Hematopoietic multipotent progenitor cell treated with erythropoietin and hydrocortisone succinate and interleukin-3 and kit ligand, for 4 days (in vitro differentiated cells): Measurements from ENCODE around the gene DCC.
A peak's percentile ranks its signal among the peaks of the same experiment; 100 is the strongest.

Experiments used
- DNase-seq: peaks from one replicate; pipeline ENCODE4 v3.0.0-alpha.2; 2015

Gene DCC

DNA sequence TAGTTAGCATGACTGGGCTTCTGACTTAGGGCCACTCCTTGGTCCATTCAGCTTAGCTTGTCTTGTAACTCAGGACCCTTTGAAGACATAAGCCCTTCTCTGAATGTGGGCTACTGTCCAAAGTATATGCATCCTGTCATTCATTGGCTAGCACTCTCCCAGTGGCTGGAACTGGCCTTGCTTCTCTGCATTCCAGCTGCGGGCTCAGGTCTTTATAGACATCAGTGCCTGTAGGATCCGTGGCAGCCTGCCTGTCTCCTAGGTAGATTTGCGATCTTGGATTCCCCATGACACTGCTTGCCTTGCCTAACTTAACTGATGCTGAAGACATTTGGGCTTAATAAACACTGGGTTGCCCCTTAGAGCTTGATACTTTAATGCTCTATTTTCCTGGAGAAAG, 170.1 kb downstream of the DCC start:
- DNase-seq = no peak

DNA sequence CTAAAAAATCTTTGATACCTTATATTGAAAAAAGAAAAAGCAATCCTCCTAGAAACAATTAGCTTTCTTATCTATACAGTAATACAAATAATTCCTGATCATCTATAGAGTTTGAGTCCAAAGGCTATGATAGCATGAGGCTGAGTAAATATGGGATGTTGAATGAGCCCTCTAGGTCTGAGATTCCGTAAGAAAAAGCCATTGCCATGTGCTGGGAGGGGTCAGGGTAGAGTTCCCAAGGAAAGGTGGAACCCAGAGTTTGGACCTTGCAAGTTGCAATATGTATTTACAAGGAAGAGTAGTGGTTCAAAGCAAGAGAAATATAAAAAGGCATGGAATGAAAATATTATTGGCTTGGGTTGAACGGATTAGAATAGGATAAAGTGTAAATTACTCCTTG, 178.1 kb downstream of the DCC start:
- DNase-seq = no peak

DNA sequence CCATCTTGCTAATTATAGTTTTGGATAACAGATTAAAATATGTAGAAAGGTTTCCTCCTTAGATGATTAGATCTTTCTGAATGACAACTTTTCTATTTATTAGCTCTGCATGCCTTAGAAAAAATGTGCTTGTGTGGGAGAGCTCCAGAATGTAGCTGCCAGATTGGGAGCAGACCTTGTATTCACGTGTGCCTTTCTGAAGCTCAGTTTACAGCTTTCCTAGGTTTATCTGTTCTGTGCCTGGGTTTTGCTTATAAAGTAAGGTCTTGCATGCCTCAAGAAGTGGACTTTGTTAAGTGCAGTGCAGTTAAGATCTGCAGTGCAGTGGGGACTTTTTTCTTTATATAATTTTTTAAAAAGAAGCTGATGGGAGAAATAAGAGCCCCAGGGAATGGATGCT, 179.0 kb downstream of the DCC start:
- DNase-seq = no peak

DNA sequence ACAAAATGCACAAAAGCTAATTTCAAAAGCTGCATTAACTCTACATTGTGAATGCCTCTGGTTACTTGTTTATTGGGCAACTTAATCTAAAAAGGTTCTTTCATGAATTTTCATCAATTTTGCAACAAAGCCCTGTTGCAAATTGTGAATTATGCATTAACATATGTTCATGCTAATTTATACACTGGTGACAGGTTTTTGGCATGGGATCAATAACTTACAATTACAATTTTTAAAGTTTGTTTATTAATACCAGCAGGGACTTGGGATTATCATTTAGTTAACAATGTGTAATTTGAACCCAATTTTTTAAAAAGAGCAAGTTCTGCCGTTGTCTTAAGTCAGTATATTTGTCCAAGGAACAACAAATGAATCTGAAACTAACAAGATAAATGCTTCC, 183.6 kb downstream of the DCC start:
- no peak for DNase-seq

DNA sequence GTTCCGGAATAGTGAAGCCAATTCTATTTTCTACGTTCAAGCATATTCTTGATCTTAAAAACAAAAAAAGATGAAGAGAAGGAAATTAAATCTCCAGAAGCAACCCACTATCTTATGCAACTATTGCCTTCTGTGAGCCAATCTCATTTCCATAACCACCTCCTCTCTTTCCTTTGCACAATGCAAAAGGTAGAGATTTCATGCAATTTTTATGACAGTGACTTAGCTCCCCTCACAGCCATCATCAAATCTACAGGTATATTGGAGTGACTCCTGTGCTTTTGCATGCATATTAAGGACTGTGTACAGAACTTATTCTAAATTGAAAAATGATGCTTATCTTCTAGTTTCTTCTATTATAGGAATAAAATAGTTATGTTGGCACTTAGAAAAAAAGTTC, 191.8 kb downstream of the DCC start:
- no peak for DNase-seq

DNA sequence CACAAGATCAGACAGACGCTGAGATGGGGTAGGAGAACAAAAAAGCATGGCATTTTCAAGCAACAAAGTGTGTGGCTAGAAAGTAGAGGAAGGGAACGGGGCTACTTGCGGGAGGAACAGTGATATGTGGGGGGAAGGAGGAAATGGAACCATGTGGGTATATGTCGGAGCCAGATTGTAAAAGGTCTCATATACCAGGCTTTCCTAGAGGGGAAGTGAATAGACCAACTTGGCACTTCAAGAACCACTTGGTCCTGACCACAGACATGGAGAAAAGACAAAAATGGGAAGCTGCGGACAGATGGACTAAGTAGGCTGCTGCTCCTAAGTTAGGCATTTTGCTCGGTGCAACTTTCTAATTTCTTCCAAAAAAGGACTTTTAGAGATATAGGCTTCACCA, 196.0 kb downstream of the DCC start:
- DNase-seq = peak; percentile 2

DNA sequence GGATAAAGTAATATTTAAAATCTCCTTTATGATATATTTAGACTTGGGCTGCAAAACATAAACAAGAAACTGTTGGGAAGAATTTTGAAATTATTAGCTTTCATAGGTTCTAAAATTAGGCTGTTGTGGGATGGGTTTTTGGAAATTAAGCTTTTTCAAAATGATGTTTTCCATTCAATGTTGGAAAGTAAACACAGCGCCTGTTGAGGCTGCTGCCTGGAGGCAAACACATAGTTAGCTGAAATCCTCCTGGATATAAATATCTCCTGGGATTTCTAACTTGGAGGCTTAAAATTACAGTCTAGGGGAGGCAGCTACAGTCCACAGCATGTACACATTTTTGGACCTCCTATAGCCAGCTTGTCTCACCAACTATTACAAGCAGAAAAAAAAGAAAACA, 197.3 kb downstream of the DCC start:
- no peak for DNase-seq

DNA sequence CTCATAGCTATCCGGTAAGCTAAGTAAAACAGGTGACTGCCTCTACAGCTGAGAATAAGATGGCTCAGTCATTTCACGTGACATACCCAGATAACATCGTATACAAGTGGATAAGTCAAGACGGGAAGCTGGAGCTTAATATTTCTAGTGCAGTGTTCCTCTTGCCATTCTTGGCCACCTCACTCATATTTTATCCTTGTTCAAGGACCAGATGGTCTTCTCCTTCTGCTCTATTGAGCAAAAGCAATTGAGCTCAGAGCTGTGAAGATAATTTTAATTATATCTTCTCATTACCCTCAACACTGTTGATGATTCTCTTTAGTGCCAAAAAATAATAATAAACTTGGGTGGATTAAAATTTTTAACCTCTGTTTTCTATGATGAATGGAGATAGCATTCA, 201.1 kb downstream of the DCC start:
- DNase-seq = no peak

DNA sequence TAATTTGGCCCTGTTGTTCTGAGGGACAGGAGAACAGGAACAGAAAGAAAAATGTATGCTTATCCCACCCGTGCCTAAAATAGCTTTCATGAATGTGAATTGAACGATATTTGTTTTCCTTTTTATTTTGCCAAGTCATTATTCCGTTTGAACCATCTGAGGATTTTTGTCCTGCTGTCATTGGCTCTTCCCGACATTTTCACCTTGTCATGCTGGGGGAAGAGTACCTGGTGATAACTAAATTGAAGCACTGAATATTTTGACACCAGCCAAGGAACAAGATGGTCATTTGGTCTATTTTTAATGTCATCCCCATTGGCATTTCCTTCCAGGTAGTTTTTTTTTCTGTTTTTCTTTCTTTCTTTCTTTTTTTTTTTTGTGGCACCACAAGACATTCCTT, 204.1 kb downstream of the DCC start:
- no peak for DNase-seq

DNA sequence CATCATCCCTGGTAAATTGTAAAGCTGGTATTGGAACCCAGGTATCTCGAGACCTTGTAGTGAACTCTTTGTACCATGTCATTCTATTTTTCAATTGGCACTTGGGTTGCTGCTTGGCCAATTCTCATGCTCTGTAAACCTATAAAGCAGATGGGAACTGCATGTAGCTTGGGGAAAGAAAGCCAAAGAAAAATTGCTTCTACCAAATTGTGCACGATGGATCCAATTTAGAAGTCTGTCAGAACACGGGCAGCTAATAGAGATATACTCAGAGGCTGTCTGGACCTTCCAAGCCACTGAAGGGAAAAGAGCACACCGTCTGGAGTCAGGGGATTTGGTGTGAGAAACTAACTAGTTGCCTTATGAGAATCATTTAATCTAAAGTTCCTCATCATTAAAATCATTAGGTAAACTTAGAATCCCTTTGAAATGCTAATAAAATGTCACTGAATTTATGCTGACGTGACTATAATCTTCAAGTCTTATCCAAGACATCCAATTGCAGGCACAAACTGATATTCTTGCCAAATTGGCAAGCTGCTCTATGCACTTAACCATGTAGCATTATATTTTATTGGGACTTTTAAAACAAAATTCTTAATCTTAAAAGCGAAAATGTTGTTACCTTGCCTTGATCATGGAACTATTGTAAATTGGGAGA, 206.8 kb downstream of the DCC start:
- no peak for DNase-seq

DNA sequence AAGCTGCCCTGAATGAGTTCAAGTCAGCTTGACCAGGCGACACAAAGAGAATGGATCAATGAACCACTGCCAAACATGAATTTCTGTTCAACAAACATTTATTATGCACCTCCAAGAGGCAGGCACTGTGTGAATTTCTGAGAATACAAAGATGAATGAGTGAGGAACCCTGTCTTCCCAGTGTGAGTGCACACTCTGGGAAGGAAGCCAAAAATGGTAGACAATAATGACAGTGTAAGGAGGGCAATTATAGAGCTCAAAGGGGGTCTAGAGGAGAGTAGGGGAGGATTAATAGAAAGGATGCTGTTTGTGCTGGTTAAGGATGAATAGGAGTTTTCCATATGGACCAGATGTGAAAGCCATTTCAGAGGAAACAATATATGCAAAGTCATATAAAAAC, 213.4 kb downstream of the DCC start:
- DNase-seq = no peak

DNA sequence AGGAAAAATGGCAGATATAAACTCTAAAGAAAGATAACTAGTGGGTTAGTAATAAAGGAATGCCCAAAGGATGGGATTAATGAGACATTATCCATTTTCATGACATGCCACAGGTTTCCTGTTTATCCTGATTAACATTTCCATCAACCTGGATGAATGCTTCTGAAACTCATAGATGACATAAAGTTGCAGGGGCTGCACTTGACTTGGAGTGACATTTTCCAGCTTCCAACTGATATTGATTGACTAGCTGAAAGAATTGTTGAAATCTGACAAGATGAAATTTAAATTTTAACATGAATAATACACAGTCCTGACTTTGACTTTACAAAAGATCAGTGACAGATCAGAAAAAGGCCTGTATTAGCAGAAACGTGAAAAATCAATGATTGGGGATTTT, 214.2 kb downstream of the DCC start:
- DNase-seq = no peak

DNA sequence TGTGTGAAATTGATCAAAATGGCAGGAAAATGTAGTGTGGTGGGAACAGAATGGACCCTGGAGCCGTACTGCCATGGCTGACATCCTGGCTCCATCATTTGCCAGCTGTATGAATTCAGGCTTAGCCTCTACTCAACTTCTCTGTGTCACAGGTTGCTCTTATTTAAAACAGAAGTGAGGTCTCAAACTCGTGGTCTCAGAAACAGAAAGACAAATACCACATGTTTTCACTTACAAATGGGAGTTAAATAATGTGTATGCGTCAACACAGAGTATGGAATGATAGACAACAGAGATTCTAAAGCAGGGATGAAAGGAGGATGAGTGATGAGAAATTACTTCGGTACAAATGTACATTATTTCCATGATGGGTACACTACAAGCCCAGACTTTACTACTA, 227.4 kb downstream of the DCC start:
- no peak for DNase-seq

DNA sequence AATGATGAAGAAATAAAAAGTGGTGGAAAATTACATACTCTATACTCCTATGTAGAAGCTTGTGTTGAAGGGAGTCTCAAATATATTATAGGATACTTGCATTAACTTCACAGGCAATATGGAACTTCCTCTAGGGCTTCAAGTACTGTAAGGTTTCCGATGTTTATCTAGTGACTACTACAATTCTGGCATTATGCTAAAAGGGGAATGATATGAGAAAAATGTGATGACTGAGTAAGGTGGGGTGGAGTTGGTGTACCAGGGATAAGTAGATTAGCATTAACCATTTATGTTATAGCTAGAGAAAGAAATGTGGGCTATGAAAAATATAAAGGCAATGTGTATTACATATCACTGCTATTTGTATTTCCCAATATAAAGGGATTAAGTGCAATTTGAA, 229.5 kb downstream of the DCC start:
- DNase-seq = no peak

DNA sequence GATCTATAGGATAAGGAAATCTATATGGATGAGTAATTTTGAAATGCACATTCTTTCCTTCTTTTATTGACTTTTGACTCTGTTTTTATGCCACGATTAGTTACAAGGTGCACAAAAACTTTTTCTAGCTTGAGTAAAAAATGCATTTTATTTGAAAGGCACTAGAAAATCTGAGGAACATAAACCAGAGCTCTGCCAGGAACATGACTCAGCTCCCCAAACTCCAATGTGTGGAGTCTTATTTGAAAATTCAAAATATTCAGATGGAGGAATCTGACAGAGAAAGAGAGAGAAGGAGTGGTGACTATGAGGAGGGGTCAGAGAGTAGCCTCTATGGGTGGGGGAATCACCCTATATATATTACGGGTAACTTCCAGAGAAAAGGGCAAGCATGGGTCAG, 231.0 kb downstream of the DCC start:
- no peak for DNase-seq

DNA sequence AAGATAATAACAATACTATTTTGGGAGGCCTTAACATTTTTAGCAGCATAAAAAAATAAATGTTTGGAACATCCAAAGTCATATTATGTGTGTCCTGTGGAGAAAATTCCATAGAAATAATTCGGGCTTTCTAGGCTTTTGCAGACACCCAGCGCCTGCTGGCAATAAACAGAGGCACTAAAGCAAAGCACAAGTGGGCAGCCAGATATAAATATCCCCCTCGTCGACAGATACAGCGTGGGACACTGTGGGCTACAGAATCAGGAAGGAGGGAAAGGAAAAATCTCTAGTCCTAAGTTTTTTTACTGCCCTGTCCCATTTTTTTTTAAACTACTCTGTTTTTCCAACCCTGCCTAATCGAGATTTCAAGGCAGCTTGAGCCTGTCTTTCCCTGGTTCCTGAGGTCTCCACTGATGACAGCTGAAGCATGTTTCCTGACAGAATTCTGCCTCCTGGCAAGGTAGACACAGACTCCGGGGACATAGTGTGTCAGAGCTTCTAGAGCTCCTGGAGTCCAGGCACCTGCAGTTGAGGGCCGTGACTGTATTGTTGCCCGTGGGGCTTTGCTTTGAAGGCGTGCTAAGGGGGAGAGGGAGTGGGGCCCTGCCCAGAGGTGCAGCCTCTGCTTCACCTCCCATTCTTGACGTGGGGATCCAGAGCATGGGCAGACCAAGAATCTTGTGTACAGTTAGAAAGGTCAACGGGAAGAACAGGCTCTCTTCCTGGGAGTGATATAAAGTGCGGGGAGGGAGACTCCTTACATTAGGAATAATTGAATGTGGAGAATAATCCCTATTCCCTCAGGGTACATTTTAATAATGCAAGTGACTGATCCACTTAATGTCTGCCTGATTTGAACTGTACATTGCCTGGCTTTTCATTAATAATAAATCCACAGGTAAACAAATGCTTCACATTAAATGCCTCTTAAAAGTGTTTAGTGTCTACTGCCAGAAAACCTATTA, 232.3 kb downstream of the DCC start:
- DNase-seq = no peak

DNA sequence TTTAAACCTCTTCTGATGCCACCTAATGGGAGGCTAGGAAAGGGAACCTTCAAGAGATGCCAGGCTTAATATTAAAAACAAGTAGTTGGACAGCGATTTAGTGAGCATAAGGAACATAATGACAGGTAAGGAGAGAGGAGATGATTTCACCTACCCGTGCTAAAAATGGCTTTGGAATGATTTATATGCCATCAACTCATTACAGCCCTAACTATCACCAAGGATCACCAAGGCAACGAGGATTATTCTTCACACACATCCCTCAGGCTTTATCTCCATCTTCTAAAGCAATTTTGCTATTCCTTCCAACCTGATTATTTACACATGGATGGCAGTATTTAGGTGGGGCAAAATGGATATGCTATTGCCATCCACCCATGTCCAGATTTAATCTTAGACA, 237.8 kb downstream of the DCC start:
- DNase-seq = no peak

DNA sequence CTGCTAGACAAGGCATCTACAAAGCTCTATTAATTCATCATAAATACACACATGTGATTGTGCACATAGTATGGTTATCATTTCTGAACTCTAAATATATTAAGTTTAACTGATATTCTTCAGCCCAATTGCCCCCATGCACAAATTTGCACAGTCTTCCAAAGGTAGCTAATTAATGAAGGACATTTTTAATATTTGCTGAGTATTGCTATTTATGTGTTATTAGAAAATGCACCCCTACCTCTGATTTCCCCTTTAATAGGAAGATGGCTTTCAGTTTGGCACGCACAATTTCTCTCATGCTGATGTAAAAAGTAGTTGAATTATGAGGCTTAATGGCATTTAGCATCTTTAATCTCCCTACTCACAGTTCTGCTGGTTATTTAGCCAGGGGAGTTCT, 242.1 kb downstream of the DCC start:
- DNase-seq = no peak

DNA sequence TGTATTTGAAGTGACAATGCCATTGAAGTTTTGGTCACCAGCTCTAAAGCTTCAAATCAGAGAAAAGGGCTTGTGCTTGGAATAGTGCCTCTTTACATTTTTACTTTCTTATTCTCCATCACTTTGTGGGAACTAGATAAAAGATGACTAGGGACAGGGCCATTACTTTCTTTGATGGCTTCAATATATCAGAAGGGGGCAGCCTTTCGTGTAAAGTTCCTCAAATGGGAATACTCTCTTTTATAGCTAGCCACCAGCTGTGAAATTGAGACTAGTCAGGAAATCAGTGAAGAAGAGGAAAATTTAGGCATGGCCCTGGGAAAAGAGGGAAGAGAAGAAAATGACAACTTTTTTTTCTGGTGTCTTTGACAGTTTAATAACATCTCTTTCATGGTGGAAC, 242.5 kb downstream of the DCC start:
- no peak for DNase-seq

DNA sequence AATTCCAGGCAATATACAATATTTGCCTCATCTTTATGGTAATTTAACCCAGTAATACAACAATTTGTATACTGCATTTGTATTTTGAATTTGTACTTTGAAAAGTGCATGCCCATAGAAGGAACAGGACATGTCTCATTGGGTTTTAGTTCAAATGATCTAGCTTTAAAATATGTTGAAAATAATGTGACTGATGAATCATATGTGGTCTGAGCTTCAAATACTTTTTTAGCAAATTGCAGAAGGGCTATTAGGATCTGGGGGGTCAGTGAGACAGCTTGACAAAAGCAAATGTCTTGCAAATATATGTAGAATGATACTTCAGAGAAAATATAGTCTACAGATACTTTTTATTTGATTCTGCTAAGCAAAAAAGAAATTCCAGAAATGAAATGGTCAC, 248.9 kb downstream of the DCC start:
- no peak for DNase-seq

DNA sequence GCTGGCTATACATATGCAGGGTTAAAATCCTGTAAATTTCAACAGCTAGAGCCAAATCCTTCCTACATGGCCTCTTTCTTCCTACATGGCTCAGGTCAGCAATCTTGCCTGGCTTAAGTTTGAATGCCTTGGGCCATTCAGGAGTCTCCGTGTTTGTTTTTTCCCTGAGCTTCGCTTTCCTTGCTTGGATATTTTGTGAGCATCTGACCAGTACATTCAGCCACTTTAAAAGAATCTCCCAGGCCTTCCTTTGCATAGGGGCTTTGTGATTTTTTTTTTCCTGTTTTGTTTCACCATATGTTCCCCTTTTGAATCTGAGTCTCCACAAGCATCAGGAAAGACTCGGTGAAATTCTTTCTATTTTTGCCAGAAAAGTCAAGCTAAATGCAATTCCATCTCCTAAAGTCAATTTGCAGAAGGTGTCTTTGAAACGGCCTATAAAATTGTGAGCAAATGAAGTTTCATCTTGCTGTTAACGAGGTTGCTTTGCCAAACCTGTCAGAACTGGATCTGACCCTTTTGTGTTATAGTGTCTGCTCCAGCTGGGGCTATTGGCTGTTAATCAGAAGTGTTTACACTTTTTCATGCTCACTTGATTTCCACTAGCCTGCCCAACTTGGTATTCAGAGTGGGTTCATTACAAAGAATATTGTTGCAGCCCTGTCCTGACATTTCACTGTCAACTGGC, 256.9 kb downstream of the DCC start:
- no peak for DNase-seq

DNA sequence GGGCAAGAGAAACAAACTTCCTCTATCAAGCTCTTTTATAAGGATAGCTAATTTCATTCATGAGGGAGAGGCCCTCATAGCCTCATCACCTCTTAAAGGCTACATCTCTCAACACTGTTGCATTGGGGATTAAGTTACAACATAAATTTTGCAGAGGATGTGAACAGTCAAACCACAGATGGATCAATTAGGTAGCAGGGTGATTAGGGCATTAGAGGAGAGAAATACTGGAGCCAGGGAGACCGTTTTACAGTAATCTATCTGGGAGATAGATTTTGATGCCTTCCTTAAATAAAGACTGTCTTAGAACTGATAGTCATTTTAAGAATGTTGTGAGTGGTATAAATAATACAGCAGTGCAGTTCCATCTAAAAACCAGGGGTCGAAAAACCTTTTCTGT, 258.9 kb downstream of the DCC start:
- DNase-seq = no peak

DNA sequence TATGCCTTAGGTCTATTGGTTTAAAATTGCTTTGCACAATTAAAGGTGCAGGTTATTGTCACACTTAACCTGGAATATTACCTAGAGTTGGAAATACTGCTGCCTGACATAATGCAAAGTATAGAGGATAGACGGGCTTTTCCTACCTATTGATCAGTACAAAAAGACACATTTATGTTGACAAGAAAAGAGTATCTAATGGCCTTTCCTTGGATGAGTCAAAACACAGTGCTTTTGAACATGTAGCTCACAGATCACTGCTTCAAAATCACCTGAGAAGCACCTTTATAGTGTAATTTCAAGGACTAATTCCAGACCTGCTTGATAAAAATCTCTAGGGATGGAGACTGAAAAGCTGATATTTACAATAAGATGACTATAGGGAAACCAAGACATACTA, 262.8 kb downstream of the DCC start:
- no peak for DNase-seq

DNA sequence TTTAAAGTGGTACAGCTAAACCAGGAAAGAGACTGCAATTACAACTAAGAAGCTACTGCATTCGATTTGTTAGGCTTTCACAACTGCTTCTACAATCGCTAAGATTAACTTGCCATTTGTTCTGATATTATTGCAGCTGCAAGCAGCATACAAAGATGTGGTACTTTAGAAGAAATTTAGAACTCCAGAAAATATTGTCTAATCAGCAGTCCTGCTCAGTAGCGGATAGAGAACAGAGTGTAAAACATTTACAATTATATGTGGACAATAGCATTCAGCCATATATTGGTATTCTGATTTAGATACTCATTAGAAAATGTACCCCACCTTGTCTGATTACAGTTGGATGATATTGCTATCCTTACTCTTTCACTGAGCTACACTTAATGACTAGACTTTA, 265.3 kb downstream of the DCC start:
- no peak for DNase-seq
